ENCODE data around the gene ORM2.

DNA sequence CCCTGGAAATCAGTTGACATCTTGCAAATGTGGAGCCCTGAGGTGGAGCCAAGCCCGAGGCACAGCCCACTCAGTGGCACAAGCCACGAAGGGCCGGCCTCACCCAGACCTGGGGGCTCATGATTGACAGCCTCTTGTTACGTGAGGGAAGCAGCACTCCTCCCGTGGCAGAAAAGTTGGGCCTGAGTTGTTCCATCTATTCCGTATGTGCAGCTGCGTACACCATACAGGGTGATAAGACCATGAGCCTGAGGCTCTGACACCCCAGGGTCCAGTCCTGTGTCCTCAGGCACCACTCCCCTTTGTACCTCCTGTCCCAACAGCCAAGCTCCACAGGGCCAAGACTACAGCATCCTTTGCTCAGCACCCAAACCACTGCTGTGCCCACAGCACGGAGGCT, 1.9 kb upstream of the ORM2 start:
- no peak for TF ChIP-seq CTCF (conservative IDR thresholded peaks at IDR 0.05; ENCODE audit: low read length)
- TF ChIP-seq EZH2phosphoT487 (IDR thresholded peaks at IDR 0.05; ENCODE audit: borderline replicate concordance): no peak

All from Loucy (cell line).